HG02973 (cell line): ENCODE data around the gene CELF6.

Experiments used
- ATAC-seq: cut with Tn5 transposase; IDR thresholded peaks from one replicate; pipeline ENCODE4 v1.9.1; 2021; ENCODE audit warnings: moderate library complexity; ENCODE audit not compliant: unreplicated experiment

Gene CELF6

GRCh38 chr15:72272997-72273352 is 47.0 kb downstream of the CELF6 start:
- ATAC-seq = no peak

- peak; percentile 89 for ATAC-seq
Observed at GRCh38 chr15:72272213-72272996, 47.6 kb downstream of the CELF6 start, which contains the start of gene PARP6. PARP6 (minus strand) TSS chr15:72272554; CDS start chr15:72267477, 5,077 bp downstream.

GRCh38 chr15:72271895-72272212 is 48.1 kb downstream of the CELF6 start:
- no peak for ATAC-seq

GRCh38 chr15:72271221-72271620 is 48.7 kb downstream of the CELF6 start:
- no peak for ATAC-seq

GRCh38 chr15:72269739-72270138 is 50.2 kb downstream of the CELF6 start:
- ATAC-seq = no peak

GRCh38 chr15:72265031-72265430 is 54.9 kb downstream of the CELF6 start:
- ATAC-seq = no peak

- ATAC-seq = no peak
Observed at GRCh38 chr15:72252663-72253299, 67.2 kb downstream of the CELF6 start.

GRCh38 chr15:72249142-72249810 is 70.7 kb downstream of the CELF6 start:
- ATAC-seq = no peak

- ATAC-seq = no peak
Observed at GRCh38 chr15:72248514-72248913, 71.4 kb downstream of the CELF6 start.

GRCh38 chr15:72242775-72243370 is 77.1 kb downstream of the CELF6 start:
- no peak for ATAC-seq

GRCh38 chr15:72239652-72240051 is 80.3 kb downstream of the CELF6 start:
- ATAC-seq = no peak

- ATAC-seq = no peak
Observed at GRCh38 chr15:72238586-72238985, 81.4 kb downstream of the CELF6 start.

- no peak for ATAC-seq
Observed at GRCh38 chr15:72237853-72238224, 82.1 kb downstream of the CELF6 start.

- peak; percentile 65 for ATAC-seq
Observed at GRCh38 chr15:72237029-72237852, 82.7 kb downstream of the CELF6 start.

GRCh38 chr15:72236381-72237003 is 83.5 kb downstream of the CELF6 start:
- no peak for ATAC-seq

GRCh38 chr15:72235298-72235697 is 84.7 kb downstream of the CELF6 start:
- ATAC-seq = no peak
